Thyroid gland (tissue), 4 donors: Measurements from ENCODE around the gene SPC25. TPM values are rescaled to one million over a fixed set of nuclear protein-coding genes. Genes with fewer than 3 reads are reported as not detected.
A peak's percentile ranks its signal among the peaks of the same experiment; 100 is the strongest.

Experiments
- DNase-seq, 2 donors: peaks; one replicate each; pipeline ENCODE4 v3.0.0-alpha.2; 2019
- H3K27ac ChIP-seq, 3 donors: fragments of 200-600 bp; sonication (generic); 1 replicate in 2 of 3; 2 replicates in 1 of 3; pipeline ENCODE4 v1.5.1; 2016 to 2019; ENCODE audit warnings: mild to moderate bottlenecking in 1 of 3, moderate library complexity in 1 of 3
- H3K27me3 ChIP-seq: fragments of 200-600 bp; sonication (generic); one replicate; pipeline ENCODE4 v1.5.1; 2019
- H3K36me3 ChIP-seq, 2 donors: fragments of 200-600 bp; sonication (generic); one replicate each; pipeline ENCODE4 v1.5.1; 2016 to 2019
- H3K4me1 ChIP-seq, 2 donors: fragments of 200-600 bp; sonication (generic); one replicate each; pipeline ENCODE4 v1.5.1; 2017 to 2019
- H3K4me3 ChIP-seq, 3 donors: fragments of 200-600 bp; sonication (generic); replicated peaks in 1 of 3; 1 replicate in 2 of 3; 2 replicates in 1 of 3; pipeline ENCODE4 v1.5.1; 2016; ENCODE audit warnings: mild to moderate bottlenecking in 1 of 3
- H3K9me3 ChIP-seq: fragments of 200-600 bp; sonication (generic); one replicate; pipeline ENCODE4 v1.5.1; 2017
- CTCF ChIP-seq, 6 experiments: fragments of 200-600 bp in 3 of 6; fragments of 450-650 bp in 3 of 6; sonication (generic) in 3 of 6; IDR thresholded peaks; one replicate each; pipeline ENCODE4 v1.5.1; 2016 to 2019; ENCODE audit warnings: antibody characterized with exemption in 6 of 6, mild to moderate bottlenecking in 2 of 6, inconsistent platforms in 1 of 6, moderate library complexity in 1 of 6
- POLR2A ChIP-seq, 2 donors: fragments of 450-650 bp; IDR thresholded peaks; one replicate each; pipeline ENCODE4 v1.6.1; 2017; ENCODE audit warnings: antibody characterized with exemption in 2 of 2, mild to moderate bottlenecking in 2 of 2, moderate library complexity in 1 of 2
- WGBS, 2 donors: methylation state at CpG; one replicate each; pipeline ENCODE4 v1.1.5; 2017; 5-methylcytosine and 5-hydroxymethylcytosine counted together
- intact Hi-C: fragments of 100-400 bp; cut with DNase I; formaldehyde crosslinking; loops from one replicate; pipeline ENCODE4 v1.15.1; 2023
- total RNA-seq, 4 donors: library from RNA; depleted of rRNA; stranded (reverse); fragments of >200 nt; gene quantifications; one replicate each; pipeline ENCODE4 v1.2.3, GENCODE V29; 2016

The SPC25 gene
- total RNA-seq, 4 donors from 2014 or later, result 6.7 TPM; not detected in 3

GRCh38 chr2:168930242-168930641 lies 40.0 kb upstream of the SPC25 start:
- Histone ChIP-seq H3K4me1 (no peaks in the 10 kb centered on the region), H3K4me3 (no peak overlapping the region), H3K9me3 (no peaks in the 10 kb centered on the region), H3K36me3 (no peaks in the 10 kb centered on the region), H3K27me3 (no peaks in the 10 kb centered on the region), H3K27ac (peak overlapping the region in 1 of 3 donors; percentile 8)
- intact Hi-C loops, result no loop called here
- WGBS, 2 donors, result 29 to 42% methylated on average over 1 of the region's 1 CpG
- no peak for TF ChIP-seq CTCF (IDR thresholded peaks at IDR 0.05)
- no peak for TF ChIP-seq POLR2A (IDR thresholded peaks at IDR 0.05)
- peak; percentile 13 to 14 for DNase-seq

GRCh38 chr2:168929031-168929430 lies 38.8 kb upstream of the SPC25 start:
- no peak overlapping the region for H3K27ac ChIP-seq
- no peak for DNase-seq
- H3K4me1 ChIP-seq, result no peaks in the 10 kb centered on the region
- intact Hi-C loops, result loop anchor here (10.0 kb wide), 1 partner anchor 584 kb away; no protein-coding TSS in a partner anchor
- H3K4me3 ChIP-seq, result no peak overlapping the region
- H3K36me3 ChIP-seq, result no peaks in the 10 kb centered on the region
- no peak for TF ChIP-seq CTCF (IDR thresholded peaks at IDR 0.05)
- TF ChIP-seq POLR2A (IDR thresholded peaks at IDR 0.05), result no peak
- H3K27me3 ChIP-seq, result no peaks in the 10 kb centered on the region
- 77 to 78% methylated on average over 3 of the region's 3 CpGs for WGBS, 2 donors
- no peaks in the 10 kb centered on the region for H3K9me3 ChIP-seq

- no peak for TF ChIP-seq POLR2A (IDR thresholded peaks at IDR 0.05)
- TF ChIP-seq CTCF (IDR thresholded peaks at IDR 0.05), result no peak
- Histone ChIP-seq H3K4me3 (no peak overlapping the region), H3K9me3 (no peaks in the 10 kb centered on the region), H3K27me3 (no peaks in the 10 kb centered on the region), H3K27ac (no peak overlapping the region), H3K4me1 (no peaks in the 10 kb centered on the region), H3K36me3 (no peaks in the 10 kb centered on the region)
- intact Hi-C loops, result loop anchor here (10.0 kb wide), 1 partner anchor 583 kb away; no protein-coding TSS in a partner anchor
- 77 to 95% methylated on average over 3 of the region's 3 CpGs for WGBS, 2 donors
- no peak for DNase-seq
Measured at GRCh38 chr2:168928113-168928831, 38.0 kb upstream of the SPC25 start.

GRCh38 chr2:168926621-168927386 lies 36.6 kb upstream of the SPC25 start:
- Histone ChIP-seq H3K36me3 (no peaks in the 10 kb centered on the region), H3K9me3 (no peaks in the 10 kb centered on the region), H3K4me3 (no peak overlapping the region), H3K27me3 (no peaks in the 10 kb centered on the region), H3K4me1 (no peaks in the 10 kb centered on the region), H3K27ac (no peak overlapping the region)
- WGBS, 2 donors, result 87 to 88% methylated on average over 3 of the region's 3 CpGs
- no peak for TF ChIP-seq CTCF (IDR thresholded peaks at IDR 0.05)
- TF ChIP-seq POLR2A (IDR thresholded peaks at IDR 0.05), result no peak
- DNase-seq, result no peak
- intact Hi-C loops, result loop anchor here (10.0 kb wide), 1 partner anchor 582 kb away; no protein-coding TSS in a partner anchor
